NB4 (cell line): ENCODE results near the gene HBS1L.

Experiments used
- DNase-seq: peaks from one replicate; pipeline ENCODE4 v3.0.0; 2010; ENCODE audit warnings: low read depth
- H3K4me3 ChIP-seq: one replicate; pipeline ENCODE4 v1.5.1; 2011; ENCODE audit warnings: mild to moderate bottlenecking, low read depth, low read length, moderate library complexity
- CTCF ChIP-seq: IDR thresholded peaks from one replicate; pipeline ENCODE4 v1.5.1; 2012; ENCODE audit warnings: low read depth, low read length
- MAX ChIP-seq: IDR thresholded peaks from 2 replicates; pipeline ENCODE4 v1.6.1; 2011; ENCODE audit warnings: low read depth, low read length
- MYC ChIP-seq: IDR thresholded peaks from 2 replicates; pipeline ENCODE4 v1.6.1; 2011; ENCODE audit warnings: low read depth, low read length
- POLR2A ChIP-seq: IDR thresholded peaks from 2 replicates; pipeline ENCODE4 v1.6.1; 2011; ENCODE audit warnings: mild to moderate bottlenecking; ENCODE audit not compliant: insufficient read length; ENCODE audit errors: extremely low read depth

The HBS1L gene

GRCh38 chr6:134932535-134933470 lies 121.8 kb downstream of the HBS1L start:
- TF ChIP-seq MYC (no peak), MAX (no peak), CTCF (no peak), POLR2A (no peak)
- no peak overlapping the region for H3K4me3 ChIP-seq
- DNase-seq: no peak

- TF ChIP-seq MYC: no peak
- no peak for TF ChIP-seq MAX
- no peak for TF ChIP-seq POLR2A
- TF ChIP-seq CTCF: no peak
- DNase-seq: no peak
- no peak overlapping the region for H3K4me3 ChIP-seq
Measured at GRCh38 chr6:134932098-134932497, 122.5 kb downstream of the HBS1L start.

- TF ChIP-seq MAX (no peak), CTCF (no peak), MYC (no peak), POLR2A (no peak)
- DNase-seq: no peak
Measured at GRCh38 chr6:134930463-134930862, 124.2 kb downstream of the HBS1L start.

GRCh38 chr6:134928151-134928900 lies 126.3 kb downstream of the HBS1L start:
- TF ChIP-seq CTCF: no peak
- TF ChIP-seq MAX: no peak
- no peak for TF ChIP-seq MYC
- no peak for TF ChIP-seq POLR2A
- no peak overlapping the region for H3K4me3 ChIP-seq
- no peak for DNase-seq

More at GRCh38 chr6:134930463-134930862, 124.2 kb downstream of the HBS1L start:
- no peak overlapping the region for H3K4me3 ChIP-seq

- no peak overlapping the region for H3K4me3 ChIP-seq
- TF ChIP-seq MAX: no peak
- TF ChIP-seq CTCF: no peak
- no peak for TF ChIP-seq MYC
- TF ChIP-seq POLR2A: no peak
- no peak for DNase-seq
Measured at GRCh38 chr6:134925800-134926199, 128.8 kb downstream of the HBS1L start.
